HG03045 (cell line): ENCODE data around the gene FXYD5.

Experiments used
- ATAC-seq: cut with Tn5 transposase; IDR thresholded peaks from one replicate; pipeline ENCODE4 v1.9.1; 2021; ENCODE audit warnings: mild to moderate bottlenecking, moderate library complexity; ENCODE audit not compliant: unreplicated experiment

Gene FXYD5

GRCh38 chr19:35155981-35156672 lies 1.6 kb downstream of the FXYD5 start:
- ATAC-seq = no peak

GRCh38 chr19:35156673-35157014 lies 2.1 kb downstream of the FXYD5 start:
- no peak for ATAC-seq

GRCh38 chr19:35157431-35157830 lies 2.9 kb downstream of the FXYD5 start:
- no peak for ATAC-seq

- no peak for ATAC-seq
Measured at GRCh38 chr19:35159606-35160005, 5.1 kb downstream of the FXYD5 start.

GRCh38 chr19:35160629-35161433 lies 6.3 kb downstream of the FXYD5 start:
- ATAC-seq = no peak

- no peak for ATAC-seq
Measured at GRCh38 chr19:35161434-35161743, 6.9 kb downstream of the FXYD5 start.

GRCh38 chr19:35162471-35163326 lies 8.2 kb downstream of the FXYD5 start:
- ATAC-seq = no peak

- ATAC-seq = no peak
Measured at GRCh38 chr19:35164418-35164817, 9.9 kb downstream of the FXYD5 start.

- no peak for ATAC-seq
Measured at GRCh38 chr19:35165200-35166058, 10.9 kb downstream of the FXYD5 start.

GRCh38 chr19:35166100-35167063 lies 11.8 kb downstream of the FXYD5 start:
- no peak for ATAC-seq

GRCh38 chr19:35167251-35168119 lies 12.9 kb downstream of the FXYD5 start:
- no peak for ATAC-seq

- no peak for ATAC-seq
Measured at GRCh38 chr19:35168196-35168595, 13.7 kb downstream of the FXYD5 start.

GRCh38 chr19:35169221-35169995 lies 14.9 kb downstream of the FXYD5 start:
- ATAC-seq = no peak

GRCh38 chr19:35170359-35171061 lies 16.0 kb downstream of the FXYD5 start:
- no peak for ATAC-seq

- no peak for ATAC-seq
Measured at GRCh38 chr19:35171730-35172129, 17.2 kb downstream of the FXYD5 start.

- no peak for ATAC-seq
Measured at GRCh38 chr19:35174226-35174625, 19.7 kb downstream of the FXYD5 start.

GRCh38 chr19:35176181-35176570 lies 21.6 kb downstream of the FXYD5 start:
- ATAC-seq = no peak
